Activated CD4-positive, alpha-beta T cell treated with anti-CD3 and anti-CD28 coated beads, Interleukin-10, Interleukin-2, amounts not matched to agents 100 ng/mL and 50 ng/mL, durations not matched to agents 16 hours and 8 hours (primary cell): Measurements from ENCODE around the gene CYB5R3.
"Not testable (repeated sequence)": the region's sequence is repeated elsewhere in the genome, so short reads cannot be mapped to it uniquely, and the experiment has no call there.

ENCODE experiments used
- DNase-seq: peaks from one replicate; pipeline ENCODE4 v3.0.0-alpha.2; 2020

CYB5R3 gene

DNA sequence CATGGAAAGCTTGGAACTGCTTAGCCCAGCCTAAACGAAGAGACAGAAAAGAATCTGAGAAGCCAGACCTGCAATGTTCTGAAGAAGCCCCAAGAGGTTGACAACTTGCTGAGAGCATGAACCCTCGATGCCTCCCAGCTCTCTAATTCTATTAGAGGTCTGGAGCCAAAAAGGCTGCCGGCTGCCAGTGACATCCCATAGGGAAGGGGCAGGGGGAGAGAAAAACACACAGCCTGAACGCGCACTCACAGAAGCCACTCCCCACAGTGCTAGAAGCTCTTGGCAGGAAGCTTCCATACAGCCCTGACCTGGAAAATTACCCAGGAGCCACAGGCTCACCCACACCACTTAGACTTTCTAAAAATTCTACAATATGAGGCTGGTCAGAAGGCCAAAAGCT, 52.9 kb downstream of the CYB5R3 start:
- DNase-seq: no peak

DNA sequence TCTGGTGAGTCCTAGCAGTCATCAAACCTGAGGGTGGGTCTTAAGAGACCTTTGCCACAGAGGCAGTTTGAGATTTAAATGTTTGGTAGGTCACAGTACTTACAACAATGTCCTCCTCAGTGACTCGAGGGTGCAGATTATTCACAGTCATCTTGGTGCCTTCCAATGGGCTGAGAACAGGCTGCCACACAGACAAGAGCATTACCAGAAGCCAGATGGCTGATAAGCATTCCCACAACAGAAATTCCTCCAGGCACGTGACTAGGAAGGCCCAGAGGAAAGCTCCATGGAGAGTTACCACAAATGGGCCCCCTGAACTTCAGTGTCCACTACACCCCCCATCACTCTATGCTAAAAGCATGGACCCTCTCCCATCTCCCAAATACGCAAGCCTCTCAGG, 53.8 kb downstream of the CYB5R3 start:
- DNase-seq: no peak

DNA sequence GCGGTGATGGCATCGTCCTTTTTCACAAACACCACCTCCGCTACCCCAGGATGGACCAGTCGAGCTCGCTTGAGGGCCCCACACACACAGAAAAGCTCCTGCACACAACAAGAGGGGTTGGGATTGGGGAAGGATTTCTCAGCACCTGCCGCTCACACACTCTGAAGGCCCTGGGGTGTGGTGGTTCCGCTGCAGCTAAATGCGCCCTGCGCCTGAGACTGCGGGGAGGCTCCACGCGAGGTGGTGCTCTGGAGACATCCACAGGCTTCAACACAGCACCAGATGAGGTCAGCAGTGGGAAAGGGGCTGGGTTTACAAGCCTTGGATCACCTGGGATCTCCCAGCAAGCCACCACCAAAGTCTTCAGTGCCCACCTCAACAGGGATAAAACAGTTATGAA, 57.2 kb downstream of the CYB5R3 start:
- DNase-seq: no peak

DNA sequence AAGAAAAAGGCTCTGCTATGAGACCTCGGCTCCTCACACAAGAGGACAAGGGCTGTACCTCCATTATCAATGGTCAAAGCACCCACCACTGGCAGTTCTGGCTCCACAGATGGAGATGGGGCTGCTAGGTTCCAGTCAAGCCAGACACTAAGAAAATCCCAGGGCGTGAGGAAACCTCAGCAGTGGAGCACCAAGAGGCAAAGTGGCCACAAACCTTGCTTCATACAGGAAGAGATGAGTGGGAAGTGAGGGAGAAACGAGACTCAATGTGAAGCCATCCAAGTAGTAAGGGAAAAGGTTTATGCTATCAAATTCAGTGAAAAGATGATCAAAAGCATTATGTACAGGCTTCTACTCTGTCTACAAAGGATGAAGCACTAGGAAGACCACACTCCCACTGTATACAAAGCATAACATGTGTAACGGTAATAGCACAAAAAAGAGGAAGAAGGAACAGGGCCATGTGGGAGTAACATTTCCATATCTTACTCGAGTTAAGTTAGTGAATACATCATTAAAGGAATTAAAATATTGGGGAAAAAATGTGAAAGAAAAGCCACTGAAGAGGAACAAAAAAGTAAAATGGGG, 61.5 kb downstream of the CYB5R3 start:
- no peak for DNase-seq

DNA sequence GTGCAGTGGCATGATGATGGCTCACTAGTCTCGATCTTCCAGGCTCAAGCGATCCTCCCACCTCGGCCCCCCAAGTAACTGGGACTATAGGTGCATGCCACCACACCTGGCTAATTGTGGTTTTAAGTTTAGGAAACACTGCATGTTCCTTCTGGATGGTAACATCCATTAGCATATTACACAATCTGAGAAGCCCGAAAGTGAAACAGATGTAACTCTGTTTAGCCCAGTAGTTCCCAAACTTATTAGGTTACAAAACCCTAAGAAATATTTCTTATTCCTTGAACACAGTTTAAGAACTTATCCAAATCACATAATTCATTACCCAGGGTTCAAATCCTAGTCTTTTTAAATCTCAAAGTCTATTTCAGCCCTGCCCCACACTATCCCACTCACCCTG, 62.8 kb downstream of the CYB5R3 start:
- no peak for DNase-seq

DNA sequence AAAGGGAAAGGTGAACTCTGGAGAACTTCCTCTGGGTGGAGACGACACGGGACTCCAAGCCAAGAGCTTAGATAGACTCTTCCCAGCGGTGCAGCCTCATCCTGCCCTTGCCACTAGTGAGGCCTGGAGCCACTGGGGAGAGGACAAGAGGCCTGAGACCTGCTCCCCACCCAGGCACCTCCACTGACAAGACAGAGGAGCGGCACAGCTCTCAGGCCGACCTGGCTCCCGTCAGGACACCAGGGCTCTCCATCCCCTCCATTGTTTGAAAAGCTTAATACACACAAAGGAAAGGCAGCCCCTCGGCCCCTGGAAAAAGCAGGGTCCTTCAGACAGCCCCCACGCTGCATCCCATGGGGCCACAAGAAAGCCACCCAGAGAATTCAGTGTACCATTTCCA, 64.1 kb downstream of the CYB5R3 start:
- DNase-seq: no peak

DNA sequence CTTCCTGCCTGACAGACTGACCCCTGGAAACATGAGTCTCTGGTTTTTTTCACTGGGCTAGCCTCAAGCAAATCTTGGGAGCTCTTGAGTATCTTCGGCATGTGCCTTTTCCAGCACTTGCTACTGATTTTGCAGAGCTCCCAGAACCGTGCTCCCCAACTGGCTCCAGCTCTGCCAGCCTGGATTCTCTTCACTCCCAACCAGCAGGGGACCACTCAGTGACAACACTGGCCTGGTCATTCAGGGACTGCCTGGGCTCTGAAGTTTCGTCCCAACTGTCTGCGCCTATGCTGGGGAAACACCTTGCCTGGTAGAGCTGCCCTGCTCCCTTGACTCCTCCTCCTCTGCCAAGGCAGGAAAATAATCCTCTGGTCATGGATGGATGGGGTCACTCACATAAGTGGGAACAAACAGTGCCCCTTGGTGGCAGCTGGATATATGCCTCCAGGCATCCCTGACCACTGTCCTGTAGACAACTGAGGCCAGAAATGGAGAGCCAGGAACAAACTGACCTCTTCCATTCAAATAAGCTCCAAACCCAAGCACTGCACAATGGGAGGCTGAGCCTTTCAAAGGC, 64.7 kb downstream of the CYB5R3 start:
- no peak for DNase-seq

DNA sequence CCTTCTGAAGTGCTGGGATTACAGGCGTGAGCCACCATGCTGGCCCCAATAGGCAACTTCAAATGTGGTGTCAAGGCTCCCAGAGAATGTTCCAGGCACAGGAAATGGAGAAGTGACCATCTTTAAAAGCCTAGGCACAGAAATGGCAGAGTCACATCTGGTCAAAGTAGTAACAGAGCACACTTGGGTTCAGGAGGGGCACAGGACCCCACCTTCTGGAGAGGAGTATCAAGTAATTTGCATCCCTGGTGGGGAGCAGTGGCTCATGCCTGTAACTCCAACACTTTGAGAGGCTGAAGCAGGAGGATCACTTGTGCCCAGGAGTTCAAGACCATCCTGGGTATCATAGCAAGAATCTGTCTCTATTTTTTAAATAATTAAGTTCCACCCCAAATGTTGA, 66.2 kb downstream of the CYB5R3 start:
- no peak for DNase-seq

DNA sequence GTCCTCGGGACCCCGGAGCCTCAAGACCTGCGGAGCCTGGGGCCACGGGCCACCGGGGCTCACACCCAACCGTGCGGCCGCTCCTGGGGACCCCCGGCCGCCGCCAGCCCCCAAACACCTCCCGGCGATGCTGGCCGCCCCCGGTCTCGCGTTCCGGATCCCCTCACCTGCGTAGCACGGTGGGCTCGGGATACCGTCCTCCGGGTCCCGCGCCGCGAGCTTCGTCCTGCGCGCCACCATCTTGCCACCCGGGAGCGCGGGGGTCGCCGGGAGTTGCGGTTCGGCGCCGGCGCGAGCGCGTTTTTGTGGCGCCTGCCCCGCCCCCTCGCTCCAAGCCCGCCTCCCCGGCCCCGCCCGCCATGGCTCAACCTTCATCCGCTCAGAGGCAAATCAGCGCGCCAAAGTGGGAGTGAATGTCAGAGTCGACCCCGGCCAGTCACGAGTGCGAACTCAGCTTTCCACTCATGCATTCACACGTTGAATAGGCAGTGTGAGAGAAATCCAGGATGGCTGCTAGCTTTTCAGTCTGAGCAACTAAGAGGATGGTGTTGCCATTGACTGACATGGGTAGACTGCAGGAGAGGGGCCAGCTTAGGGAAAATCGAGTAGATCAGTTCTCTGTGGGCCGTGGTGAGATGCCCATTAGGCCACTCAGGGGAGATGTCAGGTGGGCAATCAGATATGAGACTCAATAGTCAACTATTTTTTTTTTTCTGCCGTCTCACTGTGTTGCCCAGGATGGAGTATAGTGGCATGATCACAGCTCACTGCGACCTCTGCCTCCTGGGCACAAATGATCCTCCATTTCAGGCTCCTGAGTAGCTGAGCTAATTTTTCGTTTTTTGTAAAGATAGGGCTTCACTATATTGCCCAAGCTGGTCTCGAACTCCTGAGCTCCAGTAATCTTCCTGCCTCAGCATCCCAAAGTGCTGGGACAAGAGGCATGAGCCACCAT, 67.2 kb downstream of the CYB5R3 start:
- peak; percentile 88 for DNase-seq

DNA sequence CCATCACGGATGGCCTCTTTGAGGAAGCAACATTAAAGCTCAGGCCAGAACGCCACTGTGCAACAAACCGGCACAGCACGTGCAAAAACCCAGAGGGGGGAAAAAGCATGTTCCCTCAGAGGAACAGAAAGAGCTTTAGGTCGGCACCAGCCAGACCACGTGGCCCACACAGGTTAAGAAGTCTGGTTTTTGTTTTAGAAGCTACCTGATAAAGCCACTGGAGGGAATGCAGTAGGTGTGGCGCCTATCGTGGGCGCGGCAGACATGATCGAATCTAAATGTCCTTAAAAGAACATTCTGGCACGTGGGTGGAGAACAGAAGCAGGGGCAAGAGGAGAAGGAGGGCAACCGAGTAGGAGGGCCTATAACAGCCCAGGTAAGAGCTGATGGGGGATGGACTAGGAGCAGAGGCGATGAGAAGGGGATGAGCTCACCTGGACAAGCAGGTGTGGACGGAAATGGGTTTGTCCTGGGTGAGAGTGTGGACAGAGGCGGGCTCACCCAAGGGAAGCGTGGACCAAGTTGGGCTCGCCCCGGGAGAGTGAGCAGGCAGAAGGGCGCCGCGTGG, 67.9 kb downstream of the CYB5R3 start:
- DNase-seq: not testable (repeated sequence)

DNA sequence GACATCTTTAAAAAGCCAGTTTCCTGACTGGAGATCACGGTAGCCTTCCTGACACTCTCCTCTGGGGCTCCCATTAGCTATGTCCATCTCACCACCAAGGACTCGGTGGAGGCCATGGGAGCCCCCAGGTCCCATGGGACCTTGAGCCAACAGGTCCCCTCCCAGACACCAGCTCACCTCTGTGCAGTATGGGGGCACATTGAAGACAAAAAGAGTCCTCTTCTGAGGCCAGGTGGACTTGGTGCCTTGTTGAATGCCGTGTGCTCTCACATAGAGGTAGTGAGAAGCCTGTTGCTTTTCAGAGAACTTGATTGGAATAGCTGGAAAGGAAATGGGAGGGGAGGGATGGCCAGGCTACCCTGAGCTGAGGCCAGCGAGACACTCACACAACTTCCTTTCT, 69.2 kb downstream of the CYB5R3 start:
- DNase-seq: not testable (repeated sequence)

DNA sequence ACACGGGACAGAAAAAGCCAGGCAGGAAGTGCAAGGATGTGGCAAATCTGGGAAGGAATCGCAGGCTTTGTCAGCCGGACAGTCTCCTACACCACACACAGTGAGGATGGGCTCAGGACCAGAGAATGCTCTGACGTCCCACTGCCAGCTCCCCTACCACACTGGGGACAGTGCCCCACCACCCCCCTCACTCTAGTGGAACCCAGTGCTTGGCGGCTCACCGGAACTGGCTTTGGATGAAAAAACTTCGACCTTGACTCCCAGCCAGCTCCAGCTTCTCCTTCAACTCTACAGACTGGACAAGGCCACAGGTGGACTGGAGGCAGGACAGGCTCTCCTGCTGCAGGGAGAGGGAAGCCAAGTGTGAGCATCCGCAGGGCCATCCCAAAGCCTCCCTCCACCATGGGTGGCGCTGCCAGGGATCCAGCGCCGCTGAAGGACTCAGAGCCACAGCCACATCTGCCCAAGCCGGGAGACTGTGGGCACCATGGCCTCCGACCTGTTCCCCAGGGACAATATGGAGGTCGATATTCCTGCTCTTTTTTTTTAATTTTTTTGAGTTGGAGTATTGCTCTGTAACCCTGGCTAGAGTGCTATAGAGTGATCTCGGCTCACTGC, 71.5 kb downstream of the CYB5R3 start:
- no peak for DNase-seq

DNA sequence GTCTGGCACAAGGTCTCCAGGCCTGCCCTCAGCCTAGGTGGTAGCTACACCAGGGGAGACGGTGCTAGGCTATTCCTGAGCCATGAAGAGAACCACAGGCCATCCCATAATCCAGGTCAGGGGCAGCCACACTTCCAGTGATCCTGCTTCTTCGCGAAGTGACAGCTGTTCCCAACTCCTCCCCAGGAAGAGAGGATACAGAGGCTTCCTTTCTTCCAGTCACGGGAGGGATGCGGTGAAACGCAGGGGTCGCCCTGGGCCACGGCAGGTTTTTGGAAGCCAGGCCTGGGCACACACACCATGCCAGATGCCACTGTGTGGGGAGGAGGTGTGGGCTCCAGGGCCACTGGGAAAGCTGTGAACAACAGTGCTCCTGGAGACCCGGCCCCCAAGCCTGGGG, 72.1 kb downstream of the CYB5R3 start:
- DNase-seq: not testable (repeated sequence)

DNA sequence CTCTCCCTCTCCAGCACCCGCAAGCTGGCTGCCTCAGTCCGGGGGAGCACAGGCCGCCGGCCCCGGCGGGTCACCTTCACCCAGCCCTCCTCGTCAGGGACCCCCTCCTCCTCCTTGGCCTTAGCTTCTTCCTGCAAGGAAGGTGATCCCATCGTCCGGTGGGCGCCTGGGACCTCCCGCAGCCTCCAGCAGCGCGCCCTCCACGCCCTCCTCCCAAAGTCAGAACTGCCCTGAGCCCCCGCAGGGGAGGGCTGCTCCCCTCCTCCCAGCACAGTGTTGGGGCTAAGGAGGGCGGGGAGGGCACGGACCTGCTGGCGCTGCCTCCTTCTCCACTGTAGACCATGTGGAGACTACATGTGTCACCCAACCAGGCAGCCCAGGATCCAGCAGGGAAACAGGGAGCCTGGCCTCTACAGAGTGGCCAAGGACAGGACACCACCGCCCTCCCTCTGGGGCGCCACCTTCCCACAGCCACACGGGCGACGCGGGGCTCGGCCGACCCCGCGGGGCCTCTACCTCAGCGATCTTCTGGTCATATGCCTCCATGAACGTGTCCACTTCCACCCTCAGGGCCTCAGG, 73.1 kb downstream of the CYB5R3 start:
- not testable (repeated sequence) for DNase-seq

DNA sequence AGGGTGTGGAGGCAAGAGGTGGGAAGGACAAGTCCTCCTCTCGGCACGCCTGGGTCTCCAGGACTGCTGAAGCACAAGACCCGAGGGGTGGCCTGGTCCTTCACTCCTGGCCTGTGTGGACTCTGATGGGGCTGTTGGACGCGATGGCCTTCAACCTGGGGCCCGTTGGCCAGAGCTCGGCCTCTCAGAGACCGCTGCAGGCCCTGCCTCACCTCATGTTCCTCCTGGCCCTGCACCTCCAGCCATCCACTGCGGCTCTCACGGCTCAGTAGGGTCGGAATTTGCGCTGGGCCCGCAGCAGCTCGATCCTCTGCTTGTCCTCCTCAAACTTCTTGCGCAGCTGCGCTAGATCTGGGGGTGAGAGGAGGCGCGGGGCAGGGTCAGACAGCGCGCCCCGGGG, 74.7 kb downstream of the CYB5R3 start:
- not testable (repeated sequence) for DNase-seq

DNA sequence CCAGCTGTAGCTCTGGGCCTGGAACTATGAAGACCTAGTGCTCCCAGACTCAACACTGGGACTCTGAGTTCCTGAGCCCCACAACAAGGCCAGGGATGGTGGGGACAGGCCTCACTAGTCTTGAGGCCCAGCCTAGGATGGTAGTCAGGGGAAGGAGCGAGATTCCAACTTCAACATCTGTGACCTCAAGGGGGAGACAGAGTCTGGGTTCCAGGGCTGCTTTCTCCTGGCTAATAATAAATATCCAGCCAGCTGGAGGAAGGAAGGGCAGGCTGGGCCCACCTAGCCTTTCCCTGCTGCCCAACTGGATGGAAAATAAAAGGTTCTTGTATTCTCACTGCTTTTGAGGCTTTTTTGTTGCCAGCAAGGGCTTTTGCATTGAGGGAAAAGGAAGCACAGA, 75.1 kb downstream of the CYB5R3 start:
- DNase-seq: not testable (repeated sequence)

DNA sequence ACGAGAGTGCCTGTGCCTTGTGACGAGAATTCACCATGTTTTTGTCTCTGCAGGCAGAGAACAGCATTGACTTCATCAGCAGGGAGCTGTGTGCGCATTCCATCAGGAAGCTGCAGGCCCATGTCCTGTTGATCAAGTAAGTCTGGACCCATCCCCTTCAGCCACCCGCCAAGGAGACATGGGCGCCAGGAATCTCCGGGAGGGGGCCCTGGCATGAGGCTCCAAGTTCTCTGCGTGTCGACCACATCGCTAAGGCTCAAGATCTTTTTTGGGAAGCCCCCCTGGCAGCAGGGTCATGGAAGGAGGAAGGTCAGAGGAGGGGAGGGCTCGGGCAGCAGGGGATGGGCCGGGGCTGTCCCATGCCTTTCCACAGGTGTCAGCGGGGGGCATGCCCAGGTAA, 78.1 kb downstream of the CYB5R3 start:
- not testable (repeated sequence) for DNase-seq

DNA sequence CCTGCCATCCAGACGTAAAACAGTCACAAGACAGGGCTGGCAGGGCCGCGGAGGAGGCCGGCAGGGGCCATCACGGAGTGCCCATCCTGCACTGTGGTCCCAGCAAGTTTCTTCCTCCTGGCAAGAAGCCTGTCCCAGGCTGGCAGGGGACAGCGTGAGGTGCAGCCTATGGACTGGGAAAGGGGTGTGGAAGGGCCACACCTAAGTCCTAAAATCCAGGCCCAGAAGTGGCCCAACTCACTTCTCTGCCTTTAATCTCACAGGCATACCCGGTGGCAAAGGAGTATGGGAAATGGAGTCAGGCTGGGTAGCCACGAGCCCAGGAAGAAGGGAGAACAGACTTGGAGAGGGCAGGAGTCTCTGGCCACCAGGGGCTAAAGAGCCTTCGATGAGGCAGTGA, 78.6 kb downstream of the CYB5R3 start:
- not testable (repeated sequence) for DNase-seq

DNA sequence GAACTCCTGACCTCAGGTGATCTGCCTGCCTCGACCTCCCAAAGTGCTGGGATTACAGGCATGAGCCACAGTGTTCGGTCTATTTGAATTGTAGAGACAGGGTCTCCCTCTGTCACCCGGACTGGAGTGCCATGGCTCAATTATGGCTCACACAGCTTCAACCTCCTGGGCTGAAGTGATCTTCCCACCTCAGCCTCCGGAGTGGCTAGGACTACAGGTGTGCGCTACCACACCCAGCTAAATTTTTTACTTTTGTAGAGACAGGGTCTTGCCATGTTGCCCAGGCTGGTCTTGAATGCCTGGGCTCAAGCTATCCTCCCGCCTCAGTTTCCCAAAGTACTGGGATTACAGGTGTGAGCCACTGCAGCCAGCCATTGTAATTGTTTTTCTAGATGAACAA, 81.2 kb downstream of the CYB5R3 start:
- not testable (repeated sequence) for DNase-seq
